ENCODE measurements around the gene H1-8.

DNA sequence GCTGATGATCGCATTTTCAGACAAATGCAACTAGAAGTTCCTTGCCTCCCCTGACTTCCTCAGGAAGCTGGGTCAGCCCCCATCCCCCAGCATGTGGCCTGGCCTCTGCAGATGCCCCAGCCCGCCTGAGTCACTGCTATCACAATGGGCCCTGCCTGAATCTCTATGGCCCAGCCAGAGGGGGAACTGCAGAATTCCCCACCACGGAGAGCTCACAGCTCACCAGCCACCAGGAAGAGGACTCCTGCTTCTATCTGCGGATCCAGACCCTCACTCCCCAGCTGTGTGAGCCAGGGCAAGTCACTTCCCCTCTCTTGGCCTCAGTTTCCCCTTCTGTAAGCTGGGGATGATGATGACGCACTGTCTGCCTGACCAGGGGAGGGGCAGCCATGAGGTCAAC lies 56.6 kb downstream of the H1-8 start:
- TF ChIP-seq CTCF (IDR thresholded peaks at IDR 0.05) (no peak), POLR2A (IDR thresholded peaks at IDR 0.05) (no peak)

Measured in prostate gland (tissue), 2 donors.